Activated CD8-positive, alpha-beta memory T cell treated with anti-CD3 and anti-CD28 coated beads for 48 hours (primary cell): ENCODE measurements around the gene TMEM273.

ENCODE experiments used
- DNase-seq, 3 experiments: peaks; one replicate each; pipeline ENCODE4 v3.0.0-alpha.2; 2020; ENCODE audit warnings: low read depth in 2 of 3, low spot score in 2 of 3

TMEM273 gene

DNA sequence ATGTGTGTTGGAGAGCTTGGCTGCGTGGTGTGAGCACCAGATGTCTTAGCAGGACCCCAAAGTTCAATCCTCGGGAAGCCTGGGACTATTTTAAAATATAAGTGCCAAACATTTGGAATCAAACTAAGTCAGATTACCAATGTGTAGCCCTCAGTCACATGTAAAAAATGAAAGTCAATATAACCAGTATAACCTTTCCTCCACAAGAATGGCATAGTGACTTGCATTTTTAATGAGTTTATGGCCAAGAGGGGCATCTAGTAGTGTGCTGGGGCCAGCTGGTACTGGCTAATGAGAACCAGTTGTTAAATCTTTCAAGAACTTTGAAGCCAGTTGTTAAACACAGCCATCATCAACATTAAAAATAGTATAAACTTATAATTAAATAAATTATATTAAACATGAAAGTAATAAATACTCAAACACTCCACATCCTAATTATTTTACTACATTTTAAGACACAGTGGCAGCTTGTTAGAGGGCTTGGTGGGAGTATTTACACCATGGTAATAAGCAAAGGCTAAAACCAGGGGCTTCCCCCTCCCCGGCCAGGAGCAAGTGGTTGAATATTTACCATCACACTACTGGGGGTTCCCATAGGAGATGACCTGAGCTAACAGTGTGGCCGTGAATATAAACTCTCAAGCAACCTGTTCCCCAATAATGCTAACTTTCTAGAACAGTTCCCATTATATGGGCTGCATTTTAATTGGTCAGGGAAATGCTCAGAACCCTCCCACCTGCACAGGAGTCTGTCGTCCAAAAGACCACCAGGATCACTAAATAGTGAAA is 46.5 kb downstream of the TMEM273 start:
- no peak for DNase-seq

- DNase-seq: no peak
Measured at GRCh38 chr10:49140304-49141177, 47.6 kb downstream of the TMEM273 start.

DNA sequence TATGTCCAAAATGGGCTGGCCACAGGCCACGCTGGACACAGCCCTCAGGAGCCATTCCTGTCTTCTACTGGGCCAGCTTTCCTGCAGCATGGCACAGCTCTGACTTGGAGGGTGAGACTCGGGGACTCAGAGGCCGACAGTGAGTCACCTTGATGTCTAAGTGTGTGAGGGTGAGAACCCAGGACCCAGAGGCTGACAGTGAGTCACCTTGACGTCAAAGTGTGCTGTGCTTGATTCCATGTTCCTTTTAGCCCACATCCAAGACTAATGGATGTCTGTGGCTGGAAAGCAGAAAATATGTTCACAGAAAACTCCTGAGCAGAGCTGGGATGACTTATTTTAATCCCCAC is 48.4 kb downstream of the TMEM273 start:
- DNase-seq: no peak

- DNase-seq: no peak
Measured at GRCh38 chr10:49139028-49139845, 49.0 kb downstream of the TMEM273 start.

GRCh38 chr10:49138361-49138891 is 49.8 kb downstream of the TMEM273 start:
- no peak for DNase-seq

DNA sequence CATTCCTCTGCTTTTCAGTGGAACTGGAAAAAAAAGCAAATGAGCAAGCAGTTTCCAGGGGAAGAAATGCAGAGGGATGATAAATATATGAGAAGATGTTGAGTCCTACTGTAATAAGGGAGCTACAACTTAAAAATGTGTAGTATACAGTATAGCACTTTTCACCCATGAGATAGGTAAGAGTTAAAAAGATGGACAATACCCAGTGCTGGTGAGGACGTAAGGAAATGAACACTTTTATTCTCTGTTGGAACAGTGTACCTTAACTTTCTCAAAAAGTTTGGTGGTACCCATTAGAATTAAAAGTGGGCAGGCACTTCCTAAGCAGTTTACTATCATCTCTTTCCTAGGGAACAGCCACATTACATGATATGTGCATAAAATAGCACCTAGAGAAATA is 51.7 kb downstream of the TMEM273 start:
- no peak for DNase-seq

DNA sequence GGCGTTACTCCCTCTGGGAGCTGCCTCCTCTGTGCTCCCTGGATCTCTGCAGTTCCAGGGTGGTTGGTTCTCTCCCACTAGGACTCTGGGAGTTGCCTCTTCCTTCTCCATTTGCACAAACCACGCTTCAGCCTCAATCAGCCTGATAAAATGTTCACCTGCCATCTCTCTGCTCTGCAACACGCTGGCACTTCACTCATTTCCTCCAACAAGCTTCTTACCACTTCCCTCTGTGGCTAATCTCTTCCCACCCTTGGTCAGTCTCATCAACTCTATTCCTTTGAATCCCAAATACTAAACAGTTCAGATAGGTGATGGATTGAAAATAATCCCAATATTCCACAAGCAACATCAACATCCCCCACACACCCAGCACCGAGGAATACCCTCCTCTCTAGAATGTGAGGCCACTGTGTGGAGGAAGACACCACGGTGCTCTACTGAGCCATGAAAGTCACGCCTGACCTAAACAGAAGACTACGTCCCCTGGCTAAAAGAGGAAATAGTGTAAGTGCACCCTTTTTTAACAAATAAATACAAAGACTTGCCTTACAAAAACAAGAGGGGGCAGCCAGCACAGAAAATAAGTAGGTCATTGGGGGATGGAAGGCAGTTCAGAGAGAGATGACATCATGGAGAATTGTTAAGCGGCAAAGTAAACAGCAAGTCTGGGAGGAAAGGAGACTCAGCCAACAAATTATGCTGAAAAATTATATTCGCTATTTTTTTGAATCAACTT is 52.4 kb downstream of the TMEM273 start:
- DNase-seq: no peak

DNA sequence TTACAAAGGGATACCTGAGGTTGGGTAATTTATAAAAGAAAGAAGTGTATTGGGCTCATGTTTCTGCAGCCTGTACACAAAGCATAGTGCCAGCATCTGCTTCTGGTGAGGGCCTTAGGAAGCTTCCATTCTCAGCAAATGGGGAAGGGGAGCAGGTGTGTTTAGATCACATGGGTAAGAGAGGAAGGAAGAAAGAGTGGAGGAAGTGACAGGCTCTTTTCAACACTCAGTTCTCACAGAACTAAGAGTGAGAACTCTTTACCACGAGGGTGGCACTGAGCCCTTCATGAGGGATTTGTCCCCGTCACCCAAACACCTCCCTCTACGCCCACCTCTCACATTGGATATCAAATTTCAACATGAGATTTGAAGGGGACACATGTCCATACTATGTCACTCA is 53.9 kb downstream of the TMEM273 start:
- DNase-seq: no peak

DNA sequence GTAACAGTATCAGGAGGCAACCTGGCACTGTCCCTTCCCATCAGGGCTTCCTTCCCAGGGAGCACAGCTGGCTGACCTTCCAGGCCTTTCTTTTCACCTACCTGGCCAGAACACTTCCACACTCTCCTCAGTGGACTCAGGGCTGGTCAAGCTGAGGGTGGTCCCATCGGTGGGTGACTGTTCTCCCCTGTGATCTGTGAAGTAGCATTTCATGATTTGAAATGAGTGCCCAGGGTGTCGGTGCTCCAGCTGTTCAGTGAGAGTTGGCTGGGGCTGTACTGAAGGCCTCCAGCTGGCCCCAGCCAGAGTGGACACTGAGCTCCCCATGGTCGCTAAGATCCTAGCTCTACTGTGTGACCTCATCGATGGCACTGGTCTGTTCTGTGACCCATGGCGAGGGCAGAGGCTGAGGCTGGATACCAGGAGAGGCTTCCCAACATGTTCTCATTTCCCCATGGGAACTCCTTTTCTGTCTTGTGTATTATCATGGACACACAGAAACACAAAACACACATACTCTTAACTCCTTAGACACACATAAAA is 54.4 kb downstream of the TMEM273 start, which contains the start of gene FAM170B:
TSS of gene FAM170B (minus strand) at position 316 of the 543 bp plus-strand sequence. CDS start at position 213, 103 bp downstream.
- no peak for DNase-seq

- no peak for DNase-seq
Measured at GRCh38 chr10:49132362-49132737, 55.8 kb downstream of the TMEM273 start.

GRCh38 chr10:49131507-49132361 is 56.5 kb downstream of the TMEM273 start:
- DNase-seq: no peak

- DNase-seq: no peak
Measured at GRCh38 chr10:49129376-49129775, 58.8 kb downstream of the TMEM273 start.

- no peak for DNase-seq
Measured at GRCh38 chr10:49128854-49129253, 59.3 kb downstream of the TMEM273 start.

DNA sequence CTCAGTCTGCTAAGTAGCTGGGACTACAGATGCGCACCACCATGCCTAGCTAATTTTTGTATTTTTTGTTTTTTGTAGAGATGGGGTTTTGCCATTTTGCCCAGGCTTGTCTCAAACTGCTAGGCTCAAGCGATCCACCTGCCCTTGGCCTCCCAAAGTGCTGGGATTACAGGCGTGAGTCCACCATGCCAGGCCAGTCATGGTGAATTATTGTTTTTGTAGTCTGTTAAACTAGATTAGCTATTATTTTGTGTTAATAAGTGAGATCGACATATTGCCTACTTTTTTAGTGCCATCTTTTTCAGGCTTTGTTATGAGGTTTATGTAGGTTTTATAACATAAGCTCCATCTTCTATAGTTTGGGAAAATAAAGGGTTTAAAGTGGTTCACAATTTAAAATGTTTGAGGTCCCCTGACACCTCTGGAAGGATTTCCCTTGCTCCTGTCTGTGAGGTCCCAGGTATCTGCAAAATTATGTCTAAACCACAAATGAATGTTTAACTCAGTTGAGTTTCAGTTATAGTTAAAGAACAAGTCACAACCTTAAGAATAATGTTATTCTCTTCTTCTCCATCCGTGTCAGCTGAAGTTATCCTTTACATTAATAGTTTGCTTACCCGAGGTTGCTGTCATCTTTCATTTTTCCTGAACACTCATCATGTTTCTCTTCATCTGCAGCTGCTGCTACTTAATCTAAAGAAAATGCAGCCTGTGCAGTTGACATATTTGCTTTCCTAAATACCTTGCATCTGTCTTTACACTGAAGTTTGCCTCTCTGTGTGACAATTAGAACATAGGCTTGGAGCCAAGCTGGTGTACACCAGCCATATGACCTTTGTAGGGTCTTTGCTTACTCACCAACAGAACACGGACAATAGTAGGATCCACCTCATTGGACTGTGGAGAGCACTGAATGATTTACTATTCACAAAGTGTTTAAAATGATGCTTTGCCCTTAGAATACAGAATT is 63.9 kb downstream of the TMEM273 start:
- DNase-seq: no peak

DNA sequence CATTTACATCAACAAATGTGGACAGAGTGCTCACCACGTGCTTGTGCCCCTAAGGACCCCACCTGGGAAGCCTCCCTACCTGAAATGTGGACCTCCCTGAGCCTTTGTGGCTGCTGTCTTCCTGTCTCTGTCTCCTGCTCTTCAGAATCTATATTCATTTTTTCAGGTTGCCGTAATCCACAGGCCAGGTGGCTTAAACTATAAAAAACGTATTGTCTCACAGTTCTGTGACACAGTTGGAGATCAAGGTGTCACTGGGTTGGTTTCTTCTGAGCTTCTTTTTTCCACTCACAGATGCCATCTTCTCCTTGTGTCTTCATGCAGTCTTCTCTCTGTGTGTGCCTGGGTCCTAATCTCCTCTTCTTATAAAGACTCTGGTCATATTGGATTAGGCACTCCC is 67.3 kb downstream of the TMEM273 start:
- no peak for DNase-seq

GRCh38 chr10:49119746-49120145 is 68.4 kb downstream of the TMEM273 start:
- DNase-seq: no peak

DNA sequence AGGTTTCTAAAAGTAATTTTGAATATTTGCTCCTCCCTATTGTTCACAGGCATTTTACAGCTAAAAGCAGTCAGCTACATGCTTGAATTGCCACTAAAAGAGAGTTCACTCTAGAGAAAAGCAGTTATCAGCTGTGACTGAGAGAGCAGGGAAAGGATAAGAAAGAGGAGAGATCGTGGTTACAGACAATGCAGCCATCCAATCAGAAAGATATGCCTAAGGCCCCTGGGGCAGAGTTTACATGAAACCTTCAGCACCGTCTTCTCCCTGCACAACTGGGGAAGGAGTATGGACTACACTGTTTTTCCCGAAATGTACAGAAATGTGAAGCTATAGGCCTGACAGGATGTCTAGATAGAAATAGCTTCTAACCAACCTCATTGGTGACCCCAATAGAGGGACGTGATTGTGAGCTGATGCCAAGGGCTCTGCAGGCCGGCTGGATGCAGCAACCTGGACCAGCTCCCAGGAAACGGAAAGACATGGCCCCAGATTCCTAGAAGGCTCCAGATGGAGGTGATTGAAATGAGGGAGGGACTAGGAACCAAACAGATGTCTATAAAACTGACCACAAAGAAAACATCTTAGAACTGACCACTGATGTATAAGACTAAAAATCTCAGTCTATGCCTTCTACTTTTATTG is 69.6 kb downstream of the TMEM273 start:
- DNase-seq: no peak
